Mesendoderm (in vitro differentiated cells): ENCODE data around the gene RAB44.
"Not testable (repeated sequence)": the region's sequence is repeated elsewhere in the genome, so short reads cannot be mapped to it uniquely, and the experiment has no call there.

Experiments used
- DNase-seq: peaks from one replicate; pipeline ENCODE4 v3.0.0; 2013
- H2AK5ac ChIP-seq: 2 replicates; pipeline ENCODE4 v1.6.1; 2013; ENCODE audit warnings: low read length, inconsistent platforms
- H2BK120ac ChIP-seq: 2 replicates; pipeline ENCODE4 v1.6.1; 2013; ENCODE audit warnings: low read depth, mild to moderate bottlenecking, low read length, moderate library complexity, mixed read lengths
- H2BK15ac ChIP-seq: replicated peaks from 2 replicates; pipeline ENCODE4 v1.6.1; 2013; ENCODE audit warnings: low read depth, mild to moderate bottlenecking, moderate library complexity
- H2BK5ac ChIP-seq: 2 replicates; pipeline ENCODE4 v1.6.1; 2013; ENCODE audit warnings: low read length, inconsistent platforms
- H3K18ac ChIP-seq: 2 replicates; pipeline ENCODE4 v1.6.1; 2013; ENCODE audit warnings: mild to moderate bottlenecking, low read length, mixed read lengths
- H3K23ac ChIP-seq: one replicate; pipeline ENCODE4 v1.6.1; 2013; ENCODE audit warnings: low read length
- H3K27ac ChIP-seq: 2 replicates; pipeline ENCODE4 v1.5.1; 2013; ENCODE audit warnings: low read depth, mild to moderate bottlenecking, inconsistent platforms, low read length, moderate library complexity
- H3K27me3 ChIP-seq: 2 replicates; pipeline ENCODE4 v1.6.1; 2013; ENCODE audit warnings: low read length, control low read depth, mild to moderate bottlenecking, inconsistent platforms; ENCODE audit not compliant: insufficient read depth, poor library complexity
- H3K36me3 ChIP-seq: 2 replicates; pipeline ENCODE4 v1.6.1; 2013; ENCODE audit warnings: low read length, inconsistent platforms; ENCODE audit not compliant: control insufficient read depth, insufficient read depth
- H3K4ac ChIP-seq: one replicate; pipeline ENCODE4 v1.6.1; 2013; ENCODE audit warnings: low read depth, mild to moderate bottlenecking, low read length, moderate library complexity
- H3K4me1 ChIP-seq: 2 replicates; pipeline ENCODE4 v1.6.1; 2013; ENCODE audit warnings: low read depth, low read length, inconsistent platforms; ENCODE audit not compliant: control insufficient read depth
- H3K4me2 ChIP-seq: 2 replicates; pipeline ENCODE4 v1.6.1; 2013; ENCODE audit warnings: low read length
- H3K4me3 ChIP-seq: 2 replicates; pipeline ENCODE4 v1.5.1; 2013; ENCODE audit warnings: mild to moderate bottlenecking, low read length
- H3K56ac ChIP-seq: one replicate; pipeline ENCODE4 v1.6.1; 2013; ENCODE audit warnings: low read length
- H3K79me1 ChIP-seq: 2 replicates; pipeline ENCODE4 v1.6.1; 2013; ENCODE audit warnings: low read length, inconsistent platforms
- H3K79me2 ChIP-seq: 2 replicates; pipeline ENCODE4 v1.6.1; 2013; ENCODE audit warnings: mild to moderate bottlenecking, low read length; ENCODE audit not compliant: control insufficient read depth, insufficient read depth
- H3K9ac ChIP-seq: 2 replicates; pipeline ENCODE4 v1.6.1; 2013; ENCODE audit warnings: low read length, inconsistent platforms
- H4K5ac ChIP-seq: one replicate; pipeline ENCODE4 v1.6.1; 2013; ENCODE audit warnings: low read length
- H4K8ac ChIP-seq: one replicate; pipeline ENCODE4 v1.6.1; 2013; ENCODE audit warnings: low read depth, mild to moderate bottlenecking, control low read depth, low read length, moderate library complexity
- WGBS: extraction: QIAGEN DNeasy Blood & Tissue Kit; methylation state at CpG from one replicate; pipeline ENCODE4 v1.1.7; 2013; ENCODE audit warnings: low lambda C conversion rate, missing lambda C conversion rate; ENCODE audit not compliant: insufficient coverage; ENCODE audit errors: extremely low coverage; 5-methylcytosine and 5-hydroxymethylcytosine counted together

RAB44 gene

GRCh38 chr6:36703982-36704381, 6.4 kb downstream of the RAB44 start:
- WGBS = no CpG with 5 or more reads among the region's 18 CpGs
- H3K27me3 ChIP-seq = no peaks in the 10 kb centered on the region
- no peak overlapping the region for H4K8ac ChIP-seq
- no peak overlapping the region for H3K4me3 ChIP-seq
- no peaks in the 10 kb centered on the region for H3K36me3 ChIP-seq
- no peak overlapping the region for H2BK5ac ChIP-seq
- no peaks in the 10 kb centered on the region for H3K4me1 ChIP-seq
- no peaks in the 10 kb centered on the region for H3K79me1 ChIP-seq
- no peak overlapping the region for H3K4me2 ChIP-seq
- no peak overlapping the region for H3K27ac ChIP-seq
- H2BK120ac ChIP-seq = no peak overlapping the region
- H3K4ac ChIP-seq = no peak overlapping the region
- H2AK5ac ChIP-seq = no peak overlapping the region
- no peak overlapping the region for H4K5ac ChIP-seq
- no peaks in the 10 kb centered on the region for H3K79me2 ChIP-seq
- H3K9ac ChIP-seq = no peak overlapping the region
- no peak overlapping the region for H3K56ac ChIP-seq
- H2BK15ac ChIP-seq = no peak overlapping the region
- no peak overlapping the region for H3K18ac ChIP-seq
- DNase-seq = no peak
- H3K23ac ChIP-seq = no peak overlapping the region

GRCh38 chr6:36704961-36705577, 7.4 kb downstream of the RAB44 start:
- not testable (repeated sequence) for H3K27me3 ChIP-seq, H3K4me3 ChIP-seq, H3K79me1 ChIP-seq, H2AK5ac ChIP-seq, H3K27ac ChIP-seq, DNase-seq, H4K5ac ChIP-seq, H4K8ac ChIP-seq, H2BK15ac ChIP-seq, H3K56ac ChIP-seq, H2BK5ac ChIP-seq, H3K4me1 ChIP-seq, H3K23ac ChIP-seq, H3K4me2 ChIP-seq, H3K36me3 ChIP-seq, H2BK120ac ChIP-seq, H3K4ac ChIP-seq, H3K9ac ChIP-seq, H3K79me2 ChIP-seq, H3K18ac ChIP-seq
- no CpG with 5 or more reads among the region's 7 CpGs for WGBS

- no peak for DNase-seq
- Histone ChIP-seq H2BK15ac (no peak overlapping the region), H3K56ac (no peak overlapping the region), H3K79me1 (no peaks in the 10 kb centered on the region), H3K18ac (no peak overlapping the region), H3K4me3 (no peak overlapping the region), H3K27ac (no peak overlapping the region), H3K23ac (no peak overlapping the region), H3K27me3 (no peaks in the 10 kb centered on the region), H2AK5ac (no peak overlapping the region), H3K9ac (no peak overlapping the region), H3K36me3 (no peaks in the 10 kb centered on the region), H3K79me2 (no peaks in the 10 kb centered on the region), H2BK120ac (no peak overlapping the region), H4K8ac (no peak overlapping the region), H2BK5ac (no peak overlapping the region), H3K4ac (no peak overlapping the region), H4K5ac (no peak overlapping the region), H3K4me2 (no peak overlapping the region), H3K4me1 (no peaks in the 10 kb centered on the region)
- WGBS = no CpG with 5 or more reads among the region's 1 CpG
Observed at GRCh38 chr6:36706339-36706738, 8.7 kb downstream of the RAB44 start.

- no peaks in the 10 kb centered on the region for H3K27me3 ChIP-seq
- H3K56ac ChIP-seq = no peak overlapping the region
- no peak overlapping the region for H2BK120ac ChIP-seq
- no peak overlapping the region for H3K4me3 ChIP-seq
- H3K4ac ChIP-seq = no peak overlapping the region
- no peak overlapping the region for H2BK5ac ChIP-seq
- no peak overlapping the region for H2BK15ac ChIP-seq
- no peaks in the 10 kb centered on the region for H3K36me3 ChIP-seq
- H3K23ac ChIP-seq = no peak overlapping the region
- H3K9ac ChIP-seq = no peak overlapping the region
- no peak overlapping the region for H3K18ac ChIP-seq
- H3K79me2 ChIP-seq = no peaks in the 10 kb centered on the region
- no peak overlapping the region for H3K27ac ChIP-seq
- DNase-seq = no peak
- no CpG with 5 or more reads among the region's 4 CpGs for WGBS
- no peak overlapping the region for H4K8ac ChIP-seq
- H4K5ac ChIP-seq = no peak overlapping the region
- H3K4me2 ChIP-seq = no peak overlapping the region
- H3K4me1 ChIP-seq = no peaks in the 10 kb centered on the region
- H2AK5ac ChIP-seq = no peak overlapping the region
- H3K79me1 ChIP-seq = no peaks in the 10 kb centered on the region
Observed at GRCh38 chr6:36712816-36713215, 15.2 kb downstream of the RAB44 start.

GRCh38 chr6:36713846-36714245, 16.2 kb downstream of the RAB44 start:
- Histone ChIP-seq H3K4me1 (no peaks in the 10 kb centered on the region), H3K56ac (no peak overlapping the region), H2AK5ac (no peak overlapping the region), H3K36me3 (no peaks in the 10 kb centered on the region), H3K27me3 (no peaks in the 10 kb centered on the region), H4K8ac (no peak overlapping the region), H3K4me2 (no peak overlapping the region), H2BK120ac (no peak overlapping the region), H3K4me3 (no peak overlapping the region), H3K9ac (no peak overlapping the region), H2BK5ac (no peak overlapping the region), H2BK15ac (no peak overlapping the region), H3K27ac (no peak overlapping the region), H3K18ac (no peak overlapping the region), H3K79me1 (no peaks in the 10 kb centered on the region), H3K79me2 (no peaks in the 10 kb centered on the region), H3K4ac (no peak overlapping the region), H4K5ac (no peak overlapping the region), H3K23ac (no peak overlapping the region)
- DNase-seq = no peak
- no CpG with 5 or more reads among the region's 8 CpGs for WGBS

GRCh38 chr6:36714511-36714910, 16.9 kb downstream of the RAB44 start:
- no CpG with 5 or more reads among the region's 10 CpGs for WGBS
- Histone ChIP-seq H2BK120ac (no peak overlapping the region), H3K27ac (no peak overlapping the region), H4K8ac (no peak overlapping the region), H2BK15ac (no peak overlapping the region), H3K4me2 (no peak overlapping the region), H2AK5ac (no peak overlapping the region), H4K5ac (no peak overlapping the region), H3K79me1 (no peaks in the 10 kb centered on the region), H2BK5ac (no peak overlapping the region), H3K4me1 (no peaks in the 10 kb centered on the region), H3K23ac (no peak overlapping the region), H3K18ac (no peak overlapping the region), H3K4me3 (no peak overlapping the region), H3K79me2 (no peaks in the 10 kb centered on the region), H3K9ac (no peak overlapping the region), H3K27me3 (no peaks in the 10 kb centered on the region), H3K4ac (no peak overlapping the region), H3K36me3 (no peaks in the 10 kb centered on the region), H3K56ac (no peak overlapping the region)
- no peak for DNase-seq
